Measurements from ENCODE around the gene MAPK8IP3. TPM values are rescaled to one million over a fixed set of nuclear protein-coding genes. Genes with fewer than 3 reads are reported as not detected.
A peak's percentile ranks its signal among the peaks of the same experiment; 100 is the strongest.

MAPK8IP3 gene
- total and polyA plus RNA-seq, 9 of the 15 experiments (the other 6 are each of a cell fraction or from before 2014, with no cell fraction given): 0.17 to 58.7 (median 16.7) TPM

GRCh38 chr16:1731073-1731472 is 25.1 kb downstream of the MAPK8IP3 start:
- peaks cover 0 to 22% of the 10 kb centered on the region in 2 experiments; a peak in 2 of 5 replicates for H3K4me1 ChIP-seq (replicated peaks in 1 of 2; ENCODE audit: control insufficient read depth in 2 of 2, insufficient read depth in 2 of 2, low read length in 2 of 2)
- no peaks in the 10 kb centered on the region for H4K20me1 ChIP-seq (replicated peaks; ENCODE audit: control insufficient read depth, insufficient read depth, low read length)
- 99% methylated on average over 7 of the region's 7 CpGs for WGBS (ENCODE audit: insufficient coverage, low coverage, missing lambda C conversion rate)
- H3K27me3 ChIP-seq (ENCODE audit: control insufficient read depth in 2 of 2, insufficient read depth in 2 of 2, low read length in 2 of 2): no peaks in the 10 kb centered on the region
- peaks cover 65% of the 10 kb centered on the region; the same call in 2 of the 3 replicates for H3K36me3 ChIP-seq (ENCODE audit: control insufficient read depth, insufficient read depth, low read length)
- H3K9me1 ChIP-seq (ENCODE audit: control insufficient read depth, insufficient read depth, low read length): no peaks in the 10 kb centered on the region
- FAIRE-seq (no peak), ATAC-seq (no peak), DNase-seq (ENCODE audit: extremely low read depth in 1 of 4, low spot score in 3 of 4) (no peak)
- no peak overlapping the region for H3K4me2 ChIP-seq (ENCODE audit: insufficient read depth, low read length)
- in situ Hi-C loops (cut with MboI): no loop called here
- H3K79me2 ChIP-seq (ENCODE audit: control insufficient read depth, insufficient read depth, low read length): no peaks in the 10 kb centered on the region; the same call in 2 of the 3 replicates
- peaks cover 17% of the 10 kb centered on the region for H3K9me3 ChIP-seq (replicated peaks; ENCODE audit: control insufficient read depth, insufficient read depth, low read depth, low read length)
- no peak overlapping the region for H3K27ac ChIP-seq (ENCODE audit: extremely low read depth, low read depth, low read length)
- H3K4me3 ChIP-seq: no peak overlapping the region
- intact Hi-C loops (cut with micrococcal nuclease): no loop called here
- POLR2A ChIA-PET: interaction anchor here (0.6 to 0.7 kb wide), 2 partner anchors 16 to 46 kb away, joined by 3 read pairs; no protein-coding TSS in a partner anchor
- no peak overlapping the region for H3K9ac ChIP-seq (ENCODE audit: insufficient read depth in 1 of 2, low read depth in 2 of 2, low read length in 2 of 2)
- TF ChIP-seq MLLT1 (IDR thresholded peaks at IDR 0.05) (no peak), ZNF79 (CRISPR knock-in tag; IDR thresholded peaks at IDR 0.05; ENCODE audit: low read depth) (no peak), BACH1 (tag; IDR thresholded peaks at IDR 0.05) (no peak), DDX20 (tag; IDR thresholded peaks at IDR 0.05; ENCODE audit: low read depth) (no peak), NR1H2 (CRISPR knock-in tag; IDR thresholded peaks at IDR 0.05) (no peak), ZFX (CRISPR knock-in tag; IDR thresholded peaks at IDR 0.05) (no peak), AFF4 (CRISPR knock-in tag; IDR thresholded peaks at IDR 0.05) (no peak)
- TF ChIP-seq, protein P1, sequence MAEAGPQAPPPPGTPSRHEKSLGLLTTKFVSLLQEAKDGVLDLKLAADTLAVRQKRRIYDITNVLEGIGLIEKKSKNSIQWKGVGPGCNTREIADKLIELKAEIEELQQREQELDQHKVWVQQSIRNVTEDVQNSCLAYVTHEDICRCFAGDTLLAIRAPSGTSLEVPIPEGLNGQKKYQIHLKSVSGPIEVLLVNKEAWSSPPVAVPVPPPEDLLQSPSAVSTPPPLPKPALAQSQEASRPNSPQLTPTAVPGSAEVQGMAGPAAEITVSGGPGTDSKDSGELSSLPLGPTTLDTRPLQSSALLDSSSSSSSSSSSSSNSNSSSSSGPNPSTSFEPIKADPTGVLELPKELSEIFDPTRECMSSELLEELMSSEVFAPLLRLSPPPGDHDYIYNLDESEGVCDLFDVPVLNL (CRISPR knock-in tag; IDR thresholded peaks at IDR 0.05; ENCODE audit: low read depth): no peak
- TF ChIP-seq, protein P2, sequence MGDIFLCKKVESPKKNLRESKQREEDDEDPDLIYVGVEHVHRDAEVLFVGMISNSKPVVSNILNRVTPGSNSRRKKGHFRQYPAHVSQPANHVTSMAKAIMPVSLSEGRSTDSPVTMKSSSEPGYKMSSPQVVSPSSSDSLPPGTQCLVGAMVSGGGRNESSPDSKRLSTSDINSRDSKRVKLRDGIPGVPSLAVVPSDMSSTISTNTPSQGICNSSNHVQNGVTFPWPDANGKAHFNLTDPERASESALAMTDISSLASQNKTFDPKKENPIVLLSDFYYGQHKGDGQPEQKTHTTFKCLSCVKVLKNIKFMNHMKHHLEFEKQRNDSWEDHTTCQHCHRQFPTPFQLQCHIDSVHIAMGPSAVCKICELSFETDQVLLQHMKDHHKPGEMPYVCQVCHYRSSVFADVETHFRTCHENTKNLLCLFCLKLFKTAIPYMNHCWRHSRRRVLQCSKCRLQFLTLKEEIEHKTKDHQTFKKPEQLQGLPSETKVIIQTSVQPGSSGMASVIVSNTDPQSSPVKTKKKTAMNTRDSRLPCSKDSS (IDR thresholded peaks at IDR 0.05; ENCODE audit: low read depth, partially characterized antibody): no peak
- CTCF ChIA-PET (ENCODE audit: low intra/inter-chr PET ratio): no interaction called here
- no peak overlapping the region for H2AFZ ChIP-seq (ENCODE audit: low read depth, low read length)
- BruUV-seq (replicated peaks): TSS peak; percentile 22
